Measurements from ENCODE around the gene ASTN1.

Gene ASTN1

DNA sequence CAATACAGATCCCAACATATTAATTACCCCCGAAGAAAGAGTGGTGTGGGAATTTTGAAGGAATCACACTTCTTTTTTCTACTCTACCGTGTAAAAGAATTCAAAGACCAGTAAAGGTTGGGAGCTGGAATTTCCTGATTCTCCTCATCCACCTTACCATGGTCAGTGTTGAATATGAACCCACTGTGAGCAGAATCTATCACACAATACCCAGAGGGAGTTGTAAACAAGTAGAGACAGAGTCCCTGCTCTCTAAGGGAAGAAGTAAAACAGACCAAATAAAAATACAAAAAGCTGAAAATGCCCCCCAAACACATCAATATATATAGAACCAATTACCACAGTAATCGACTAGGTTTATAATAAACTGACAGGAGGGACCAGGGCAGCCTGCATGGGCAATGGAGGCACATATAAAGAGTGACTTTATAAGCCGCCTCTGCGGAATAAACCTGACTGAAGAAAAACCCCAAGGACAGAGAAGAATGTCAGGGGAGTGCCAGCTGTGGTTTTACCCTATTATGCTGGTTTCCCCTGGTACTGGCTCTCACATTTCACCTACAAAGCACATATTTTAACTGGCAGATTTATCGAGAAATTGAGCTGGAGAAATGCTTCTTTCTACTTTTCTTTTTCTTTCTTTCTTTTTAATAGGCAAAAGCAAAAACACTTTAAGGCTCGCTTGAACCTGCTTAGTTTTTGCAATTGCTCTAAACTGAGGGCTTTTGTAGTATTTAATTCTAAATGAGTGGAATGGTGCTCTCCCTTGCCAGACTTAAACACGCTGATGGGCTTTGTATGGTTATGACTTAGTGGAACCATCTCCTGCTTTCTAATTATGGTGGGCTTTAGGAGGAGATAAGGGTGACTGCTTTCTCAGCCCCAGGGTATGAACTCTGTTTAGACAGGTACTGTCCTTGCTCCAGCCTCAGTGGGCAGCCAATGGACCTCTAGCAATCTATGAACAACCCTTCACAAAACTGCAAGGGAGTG, 244.8 kb downstream of the ASTN1 start:
- no peak for DNase-seq

- DNase-seq, result no peak
These were observed 258.9 kb downstream of the ASTN1 start for GRCh38 chr1:176905648-176906047.

GRCh38 chr1:176904057-176904751, 260.3 kb downstream of the ASTN1 start:
- DNase-seq, result no peak

- DNase-seq, result peak; percentile 51
These were observed 261.0 kb downstream of the ASTN1 start for GRCh38 chr1:176903474-176903873.

GRCh38 chr1:176899321-176899720, 265.2 kb downstream of the ASTN1 start:
- DNase-seq, result no peak

DNA sequence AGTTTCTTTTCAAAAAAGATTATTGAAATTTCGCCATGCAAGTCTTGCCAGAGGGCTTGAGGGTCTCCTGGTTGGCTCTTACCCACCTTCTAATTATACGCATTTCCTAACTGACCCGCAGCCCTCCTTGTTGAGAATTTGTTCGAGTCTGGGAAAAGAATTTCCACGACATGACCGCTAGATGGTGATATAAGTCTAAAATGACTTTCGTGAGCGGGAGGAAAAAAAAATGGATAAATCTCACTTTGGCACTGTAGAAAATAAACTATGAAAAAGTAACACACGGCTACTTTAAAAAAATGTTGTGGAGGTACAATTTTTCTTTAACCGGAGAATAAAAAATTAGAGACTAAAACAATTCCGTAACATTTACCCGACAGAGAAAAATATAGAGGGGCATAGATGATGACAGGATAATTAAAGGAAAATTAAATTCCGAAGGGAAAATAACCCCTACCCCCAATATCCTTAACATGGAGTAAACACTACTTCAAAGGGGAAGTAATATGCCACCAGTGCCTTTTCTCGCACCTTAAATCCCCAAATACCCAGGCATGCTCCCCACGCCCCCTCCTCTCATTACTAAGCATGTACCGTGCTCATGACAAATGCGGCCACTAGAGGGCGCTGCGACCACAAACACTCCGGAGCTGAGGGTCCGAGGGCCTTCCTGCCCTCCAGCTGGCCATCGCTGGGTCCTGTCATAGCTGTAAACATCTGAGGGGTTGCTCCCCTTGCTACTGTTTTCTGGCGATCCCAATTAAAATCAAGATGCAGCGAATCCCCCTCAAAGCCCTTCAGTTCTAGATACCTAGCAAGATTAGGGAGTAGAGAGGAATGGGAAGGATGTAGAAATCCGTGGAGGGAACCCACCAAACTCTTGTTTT, 266.9 kb downstream of the ASTN1 start:
- DNase-seq, result peak; percentile 65

- DNase-seq, result no peak
These were observed 268.3 kb downstream of the ASTN1 start for GRCh38 chr1:176896216-176896615.

GRCh38 chr1:176894450-176894849, 270.1 kb downstream of the ASTN1 start:
- DNase-seq, result no peak

GRCh38 chr1:176893625-176894352, 270.7 kb downstream of the ASTN1 start:
- no peak for DNase-seq

DNA sequence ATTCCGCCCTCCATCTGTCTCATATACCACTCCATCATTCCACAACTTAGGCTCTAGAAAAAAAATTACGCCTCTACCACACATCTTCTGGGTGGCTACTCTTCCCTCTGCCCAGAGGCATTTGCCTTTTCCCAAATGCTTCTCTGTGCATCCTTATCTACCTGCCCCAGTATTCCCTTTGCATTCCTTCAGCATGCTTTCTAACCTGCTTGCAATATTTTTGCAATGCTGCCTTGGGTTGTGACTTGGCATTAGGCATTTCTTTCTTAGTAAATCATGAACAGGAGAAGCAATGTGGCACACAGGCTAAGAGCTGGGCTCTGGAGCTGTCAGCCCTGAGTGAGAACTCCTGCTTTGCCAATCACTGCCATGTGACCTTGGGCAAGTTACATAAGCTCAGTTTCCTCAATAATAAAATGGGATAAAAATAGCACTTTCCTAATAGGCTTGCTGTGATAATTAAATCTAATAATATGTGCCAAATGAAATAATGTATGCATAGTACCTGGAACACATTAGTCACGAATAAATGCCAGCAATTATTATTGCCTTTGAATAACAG, 276.0 kb downstream of the ASTN1 start:
- no peak for DNase-seq

- peak; percentile 88 for DNase-seq
These were observed 278.8 kb downstream of the ASTN1 start for GRCh38 chr1:176885751-176886150.

GRCh38 chr1:176885341-176885740, 279.2 kb downstream of the ASTN1 start:
- no peak for DNase-seq

DNA sequence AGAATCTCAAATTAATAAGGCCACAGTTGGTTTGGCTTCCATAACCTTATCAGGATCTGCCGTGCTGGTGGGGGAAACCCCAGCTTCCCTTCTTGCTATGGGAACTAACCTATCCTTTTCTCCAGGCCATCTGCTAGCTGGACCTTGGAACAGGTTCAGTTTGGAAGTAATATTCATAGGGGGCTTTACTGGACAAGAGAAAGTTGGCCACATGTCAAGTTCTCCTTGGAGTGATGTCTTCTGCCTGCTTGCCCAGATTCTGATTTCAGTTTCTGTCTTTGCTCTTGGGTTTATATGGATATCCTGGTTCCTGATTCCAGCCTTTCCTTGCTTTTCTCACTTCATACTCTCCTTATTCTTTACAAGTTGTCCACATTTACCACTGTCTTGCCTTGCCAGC, 279.6 kb downstream of the ASTN1 start:
- DNase-seq, result no peak

- no peak for DNase-seq
These were observed 280.2 kb downstream of the ASTN1 start for GRCh38 chr1:176884286-176884685.

GRCh38 chr1:176880955-176881595, 283.4 kb downstream of the ASTN1 start:
- peak; percentile 74 for DNase-seq

DNA sequence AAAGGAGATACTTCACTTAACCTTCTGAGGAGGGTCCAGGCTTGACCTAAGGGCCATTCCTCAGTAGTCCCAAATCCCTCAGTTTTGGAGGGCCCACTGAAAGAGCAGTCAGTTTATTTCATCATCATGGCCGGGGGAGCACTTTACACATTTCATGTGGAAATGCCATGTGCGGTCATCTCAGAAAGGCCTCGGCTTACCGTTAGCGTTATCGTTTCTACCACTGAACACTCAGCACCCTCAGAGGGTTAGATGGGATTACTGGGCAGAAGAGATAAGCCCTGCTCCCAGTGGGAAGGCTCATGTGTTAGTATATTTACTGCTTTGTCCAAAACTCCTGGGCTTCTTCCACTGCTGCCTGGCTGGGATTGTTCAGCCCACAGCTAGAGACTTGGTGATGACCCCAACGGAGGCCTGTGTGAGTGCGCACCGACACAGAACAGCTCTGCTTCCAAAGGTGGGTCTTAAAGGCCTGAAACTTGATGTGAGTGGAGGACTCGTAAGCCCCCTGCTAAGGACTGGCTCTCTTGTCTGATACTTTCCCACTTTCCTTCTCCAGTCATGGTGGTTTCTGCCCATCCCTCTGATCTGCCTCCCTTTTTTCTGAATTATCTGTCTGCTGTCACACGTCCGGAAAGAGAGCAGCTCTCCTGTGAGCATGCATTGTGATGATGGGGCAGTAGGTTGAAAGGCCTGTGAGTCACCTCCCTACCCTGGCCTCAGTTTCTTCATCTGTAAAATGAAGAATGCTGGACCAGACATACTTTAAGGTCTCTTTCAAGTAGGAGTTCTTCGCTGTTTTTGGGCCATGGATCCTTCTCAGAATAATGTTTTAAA, 284.5 kb downstream of the ASTN1 start:
- no peak for DNase-seq

DNA sequence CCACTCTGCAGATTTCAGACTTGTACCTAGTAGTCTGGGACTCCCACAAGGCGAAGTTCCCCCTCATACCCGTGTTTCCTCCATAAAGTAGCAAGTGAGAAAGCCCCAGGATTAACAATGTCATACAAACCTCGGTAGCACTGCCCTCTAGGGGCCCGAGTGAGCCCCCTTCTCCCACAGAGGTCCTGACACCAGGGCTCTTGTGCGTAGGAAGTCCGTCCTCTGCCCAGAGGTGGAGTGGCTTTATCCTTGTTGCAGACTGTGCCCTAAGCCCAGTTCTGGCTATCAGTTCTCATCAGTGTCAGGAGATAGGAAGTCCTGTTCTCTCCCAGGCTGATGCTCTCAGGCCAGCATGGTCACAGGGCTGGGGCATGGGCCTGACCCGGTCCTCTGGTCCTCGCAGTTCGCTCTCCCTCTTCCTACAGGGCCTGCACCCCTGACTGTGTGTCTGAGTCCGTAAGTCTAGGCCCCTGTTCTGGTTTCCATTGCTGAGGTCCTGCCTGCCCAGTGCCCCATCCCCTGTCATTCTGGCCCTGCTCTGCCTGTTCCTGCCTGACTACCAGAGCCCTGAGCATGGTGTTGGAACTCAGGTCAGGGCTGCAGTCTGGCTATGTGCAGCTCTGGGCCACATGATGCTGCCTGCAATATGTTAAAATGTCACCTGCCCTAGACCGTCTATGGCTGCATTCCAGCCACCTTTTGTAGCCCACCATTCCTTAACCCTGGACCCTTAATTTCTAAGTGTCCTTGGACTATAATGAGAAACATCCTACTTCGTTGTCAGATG, 285.6 kb downstream of the ASTN1 start:
- no peak for DNase-seq

GRCh38 chr1:176877557-176877956, 287.0 kb downstream of the ASTN1 start:
- DNase-seq, result no peak

GRCh38 chr1:176876966-176877515, 287.5 kb downstream of the ASTN1 start:
- no peak for DNase-seq

All from fibroblast of skin of abdomen (primary cell).